Measurements from ENCODE around the gene KREMEN2.

Gene KREMEN2

GRCh38 chr16:2981177-2981898, 17.3 kb downstream of the KREMEN2 start:
- DNase-seq: no peak

- no peak for DNase-seq
Measured at GRCh38 chr16:2981899-2982250, 17.8 kb downstream of the KREMEN2 start.

- DNase-seq: no peak
Measured at GRCh38 chr16:2982402-2982801, 18.3 kb downstream of the KREMEN2 start.

GRCh38 chr16:2983706-2984136, 19.6 kb downstream of the KREMEN2 start:
- peak; percentile 54 for DNase-seq

DNA sequence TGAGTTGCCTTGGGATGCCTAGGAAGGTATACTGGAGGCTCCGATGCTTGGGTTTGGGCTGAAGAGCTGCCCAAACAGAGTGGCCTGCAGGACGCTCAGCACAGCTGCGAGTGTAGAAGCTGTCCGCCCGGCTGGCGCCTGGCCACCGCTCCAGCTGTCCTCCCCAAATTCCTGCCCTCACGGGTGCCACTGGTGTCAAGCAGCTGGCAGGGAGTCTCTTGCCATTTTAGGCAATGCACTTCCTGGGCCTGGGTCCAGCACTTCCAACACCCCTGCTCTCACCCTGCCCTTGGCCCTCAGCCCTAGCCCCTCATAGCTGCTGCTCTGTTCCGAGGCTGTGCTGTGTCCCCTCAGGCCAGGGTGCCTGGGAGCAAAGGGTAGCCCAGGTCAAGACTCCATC, 21.4 kb downstream of the KREMEN2 start:
- no peak for DNase-seq

DNA sequence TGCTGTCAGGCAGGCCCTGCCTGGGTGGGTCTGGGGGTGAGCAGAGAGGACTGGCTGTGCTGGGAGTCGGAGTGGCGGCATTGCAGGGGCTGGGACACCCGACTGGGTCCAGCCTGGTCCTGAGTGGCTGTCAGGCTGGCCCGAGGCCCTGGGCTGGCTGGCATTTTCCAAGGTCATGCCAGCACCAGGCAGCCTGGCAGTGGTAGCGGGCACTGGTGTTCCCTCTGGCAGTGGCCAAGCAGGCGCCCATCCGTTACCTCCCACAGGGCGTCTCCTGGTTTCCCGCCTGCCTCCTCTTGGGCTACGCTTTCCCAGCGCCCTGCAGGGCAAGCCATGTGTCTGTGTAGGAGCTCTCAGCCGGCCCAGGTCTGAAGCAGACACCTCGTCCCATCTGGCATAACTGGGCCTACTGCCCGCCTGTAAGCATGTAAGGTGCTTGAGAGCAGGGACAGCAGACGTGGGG, 21.8 kb downstream of the KREMEN2 start:
- peak; percentile 67 for DNase-seq

GRCh38 chr16:2986623-2987188, 22.6 kb downstream of the KREMEN2 start:
- DNase-seq: no peak

GRCh38 chr16:2987286-2987685, 23.2 kb downstream of the KREMEN2 start:
- DNase-seq: no peak

DNA sequence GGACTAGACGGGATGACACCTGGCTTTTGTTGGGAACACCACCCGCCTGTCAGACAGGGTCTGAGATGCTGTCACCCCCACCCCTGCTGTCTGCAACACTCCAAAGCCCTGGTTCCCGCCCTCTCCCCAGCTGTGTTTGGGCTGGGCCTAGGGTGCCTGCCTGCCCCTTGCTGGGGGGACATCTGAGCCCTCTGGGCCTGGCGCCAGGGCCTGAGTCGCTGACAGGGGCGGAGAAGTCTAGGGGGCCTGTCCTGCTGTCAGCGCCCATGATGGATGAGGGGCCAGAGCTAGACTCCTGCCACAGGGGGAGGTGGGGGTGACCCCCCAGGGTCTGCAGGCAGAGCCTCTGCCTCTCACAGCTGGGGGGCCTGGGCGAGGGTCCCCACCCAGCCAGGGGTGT, 23.8 kb downstream of the KREMEN2 start:
- peak; percentile 59 for DNase-seq

DNA sequence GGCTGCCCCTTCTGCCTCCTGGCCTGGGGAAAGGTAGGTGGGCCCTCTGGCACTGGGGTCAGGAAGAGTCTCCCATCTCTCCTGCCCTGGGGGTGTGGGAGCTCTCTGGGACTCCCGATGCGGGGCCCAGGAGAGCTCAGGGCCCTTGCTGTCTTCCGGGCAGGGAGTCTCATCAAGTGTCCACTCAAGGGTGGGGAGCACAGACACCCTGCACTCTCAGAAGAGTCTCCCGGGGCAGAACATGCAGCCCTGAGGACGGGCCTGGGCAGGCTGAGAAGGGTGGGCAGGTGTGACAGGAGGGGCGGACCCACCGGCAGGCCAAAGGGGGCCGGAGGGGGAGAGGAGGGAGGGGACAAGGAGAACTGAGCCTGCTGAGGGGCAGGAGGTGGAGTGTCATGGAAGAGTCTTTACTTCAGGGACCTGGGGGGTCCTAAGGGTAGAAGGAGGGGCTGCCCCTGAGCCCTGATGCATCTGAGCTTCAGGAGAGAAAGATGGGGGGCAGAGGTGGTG, 24.6 kb downstream of the KREMEN2 start:
- DNase-seq: no peak

GRCh38 chr16:2990891-2991290, 26.8 kb downstream of the KREMEN2 start:
- DNase-seq: no peak

GRCh38 chr16:2991566-2992261, 27.6 kb downstream of the KREMEN2 start:
- DNase-seq: no peak

GRCh38 chr16:2992383-2993081, 28.5 kb downstream of the KREMEN2 start:
- DNase-seq: no peak

GRCh38 chr16:2996298-2996697, 32.2 kb downstream of the KREMEN2 start:
- no peak for DNase-seq

DNA sequence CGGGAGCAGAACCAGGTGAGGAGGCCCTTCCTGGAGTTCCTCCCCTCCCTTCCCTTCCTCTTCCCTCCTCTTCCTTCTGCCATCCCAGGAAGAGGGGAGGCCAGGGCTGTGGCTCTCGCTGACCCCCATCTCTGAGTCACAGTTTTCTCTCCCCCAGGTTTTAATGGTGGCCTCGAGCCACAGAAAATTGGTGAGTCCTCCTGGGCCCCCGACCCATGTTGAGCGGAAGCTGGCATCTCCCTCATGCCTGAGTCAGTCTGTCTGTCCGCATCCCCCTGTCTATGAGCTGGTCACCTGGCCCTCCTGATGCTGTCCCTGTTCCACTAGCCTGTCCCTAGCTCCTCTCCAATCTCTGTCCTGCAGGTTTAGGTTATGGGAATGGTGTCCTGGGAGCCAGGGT, 35.9 kb downstream of the KREMEN2 start:
- no peak for DNase-seq

- DNase-seq: no peak
Measured at GRCh38 chr16:3000540-3000939, 36.5 kb downstream of the KREMEN2 start.

- DNase-seq: no peak
Measured at GRCh38 chr16:3001316-3001715, 37.2 kb downstream of the KREMEN2 start.

DNA sequence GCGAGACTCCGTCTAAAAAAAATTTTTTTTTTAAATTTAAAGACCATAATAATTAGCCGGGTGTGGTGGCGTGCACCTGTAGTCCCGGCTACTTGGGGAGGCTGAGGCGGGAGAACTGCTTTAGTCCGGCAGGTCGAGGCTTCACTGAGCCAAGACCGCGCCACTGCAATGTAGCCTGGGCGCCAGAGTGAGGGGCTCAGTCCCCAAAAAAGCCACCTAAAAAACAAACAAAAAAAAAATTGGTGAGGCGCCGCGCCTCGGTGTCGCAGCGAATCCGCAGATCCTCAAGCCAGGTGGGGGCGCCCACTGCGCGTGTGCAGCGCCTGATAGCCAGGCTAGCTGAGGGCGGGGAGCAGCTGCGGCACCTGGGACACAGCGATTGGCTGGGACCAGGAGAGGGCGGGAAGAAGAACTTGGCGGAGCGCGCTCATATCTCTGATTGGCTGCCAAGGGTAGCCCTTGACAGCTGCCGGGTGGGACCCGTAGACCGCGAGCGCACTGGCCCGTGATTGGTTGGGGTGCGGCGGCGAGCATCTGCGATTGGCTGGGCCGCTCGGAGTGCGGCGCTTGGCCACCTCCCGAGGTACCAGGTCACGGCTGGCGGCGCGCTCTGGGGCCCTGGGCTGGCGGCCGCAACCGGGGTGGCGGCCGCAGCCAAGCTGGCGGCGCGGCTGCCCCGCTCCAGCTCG, 39.7 kb downstream of the KREMEN2 start:
- DNase-seq: peak; percentile 97

GRCh38 chr16:3004319-3004718, 40.2 kb downstream of the KREMEN2 start:
- no peak for DNase-seq

DNA sequence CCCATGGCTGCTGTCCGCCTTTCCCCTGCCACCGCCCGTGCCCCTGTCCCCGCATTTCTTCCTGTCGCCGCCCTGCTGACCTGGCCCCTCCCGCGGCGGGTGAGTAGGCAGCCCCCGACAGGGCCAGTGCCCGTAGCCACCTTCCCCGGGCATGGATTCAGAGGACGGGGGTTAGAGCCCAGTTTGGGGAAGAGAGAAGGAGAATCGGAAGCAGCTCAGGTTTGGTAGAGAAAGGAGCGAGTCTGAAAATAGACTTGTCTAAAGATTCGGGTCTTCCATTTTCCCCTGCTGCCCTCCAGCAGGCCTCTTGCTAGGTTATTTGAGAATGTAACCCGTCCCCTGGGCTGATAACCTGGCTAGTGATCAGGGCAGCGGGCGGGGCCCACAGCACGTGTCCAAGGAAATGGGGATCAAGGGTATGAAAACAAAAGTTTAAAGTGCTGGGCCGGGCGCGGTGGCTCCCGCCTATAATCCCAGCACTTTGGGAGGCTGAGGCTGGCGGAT, 40.8 kb downstream of the KREMEN2 start:
- no peak for DNase-seq

DNA sequence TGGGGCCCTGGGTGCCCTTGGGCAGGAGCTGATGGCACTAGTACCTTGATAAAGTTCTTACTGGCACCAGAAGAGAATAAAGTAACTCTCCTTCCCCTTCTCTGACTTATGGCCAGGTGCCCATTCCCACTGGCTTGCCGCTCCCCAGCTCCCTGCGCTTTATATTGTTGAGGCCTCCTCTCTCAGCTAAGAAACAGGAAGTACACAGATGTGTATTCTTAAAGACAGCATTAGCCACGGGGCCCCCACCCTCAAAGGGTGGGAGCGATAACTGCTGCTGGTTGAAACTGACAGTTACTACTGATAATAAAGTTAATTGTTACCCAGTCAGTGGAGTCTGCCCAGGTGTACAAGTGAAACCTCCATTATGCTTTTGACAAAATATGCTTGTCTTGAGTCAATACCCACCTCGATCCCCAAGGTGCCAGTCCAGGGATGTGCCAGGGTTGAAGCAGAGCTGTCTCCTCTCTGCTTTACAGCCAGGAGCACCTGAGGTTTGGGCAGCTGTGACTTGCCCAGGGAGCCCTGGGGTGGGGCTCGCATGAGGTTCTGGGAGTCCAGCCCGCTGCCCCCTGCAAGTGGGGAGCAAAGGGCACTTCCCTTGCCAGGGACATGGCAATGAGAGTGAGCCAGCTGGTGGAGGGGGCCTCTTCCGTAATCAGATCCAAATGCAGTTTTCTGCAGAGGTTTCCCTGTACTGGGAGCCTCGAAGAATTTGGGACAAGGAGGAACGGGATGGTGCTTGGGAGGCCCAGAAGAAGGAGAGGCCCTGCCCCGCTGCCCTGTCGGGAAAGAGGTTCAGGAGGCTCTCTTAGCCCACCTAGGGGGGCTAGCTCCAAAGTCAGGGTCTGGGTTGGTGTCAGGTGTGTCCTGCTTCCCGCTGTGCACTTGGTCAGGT, 43.2 kb downstream of the KREMEN2 start:
- DNase-seq: no peak

Data from NCI-H1694 treated with DMSO at 0.1 percent for 48 hours (cell line).